ENCODE data around the gene RNU6-1. TPM values are rescaled to one million over a fixed set of nuclear protein-coding genes. Genes with fewer than 3 reads are reported as not detected.

The RNU6-1 gene
- total RNA-seq, 1 experiment from 2014 or later = not detected

- TF ChIP-seq ATF2 (CRISPR knock-in tag; IDR thresholded peaks at IDR 0.05; ENCODE audit: borderline replicate concordance, low read depth) (no peak), SP1 (CRISPR knock-in tag; conservative IDR thresholded peaks at IDR 0.05) (no peak)
Observed at GRCh38 chr15:67869701-67870100, 29.9 kb upstream of the RNU6-1 start (continued).

DNA sequence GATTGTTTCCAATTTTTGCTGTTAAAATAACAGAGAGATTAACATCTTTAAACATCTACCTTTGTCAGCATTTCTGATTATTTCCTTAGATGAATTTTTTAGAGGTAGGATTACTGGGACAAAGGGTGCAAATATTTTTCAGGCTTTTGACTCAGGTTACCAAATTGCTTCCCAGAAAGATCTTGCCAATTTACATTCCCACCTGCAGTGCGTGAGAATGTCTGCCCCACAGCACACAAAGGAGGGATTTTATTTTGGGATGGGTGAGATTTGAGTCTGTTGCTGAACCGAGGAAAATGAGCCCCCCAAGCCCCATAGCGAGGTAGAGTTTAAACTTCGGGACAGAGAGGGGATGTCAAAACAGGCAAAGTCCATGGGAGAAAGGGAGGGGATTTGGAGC is 25.9 kb upstream of the RNU6-1 start:
- no peak overlapping the region for H3K27ac Mint-ChIP-seq
- DNase-seq (ENCODE audit: low spot score) (no peak), ATAC-seq (no peak)
- ChIA-PET POLR2A (no interaction called here), CTCF (interaction anchor here (2.0 kb wide), 1 partner anchor 289 kb away, joined by 8 read pairs; no protein-coding TSS in a partner anchor)
- H3K27me3 Mint-ChIP-seq (ENCODE audit: low read depth) = peaks cover 31% of the 10 kb centered on the region
- peaks cover 15% of the 10 kb centered on the region for H3K4me1 Mint-ChIP-seq
- H3K36me3 Mint-ChIP-seq = peaks cover 9% of the 10 kb centered on the region
- no peak overlapping the region for H3K4me3 Mint-ChIP-seq
- peaks cover 12% of the 10 kb centered on the region for H3K9me3 Mint-ChIP-seq
- TF ChIP-seq NFATC4 (CRISPR knock-in tag; IDR thresholded peaks at IDR 0.05) (no peak), TEAD4 (CRISPR knock-in tag; IDR thresholded peaks at IDR 0.05) (no peak), TEAD1 (CRISPR knock-in tag; IDR thresholded peaks at IDR 0.05) (no peak), PRRX2 (CRISPR knock-in tag; IDR thresholded peaks at IDR 0.05) (no peak), FOXK1 (CRISPR knock-in tag; IDR thresholded peaks at IDR 0.05) (no peak), CTCF (IDR thresholded peaks at IDR 0.05) (no peak), KAT7 (CRISPR knock-in tag; IDR thresholded peaks at IDR 0.05; ENCODE audit: borderline replicate concordance) (no peak), GRHL2 (CRISPR knock-in tag; IDR thresholded peaks at IDR 0.05; ENCODE audit: insufficient replicate concordance, severe bottlenecking) (no peak), RORB (CRISPR knock-in tag; IDR thresholded peaks at IDR 0.05) (no peak), NR1H2 (CRISPR knock-in tag; IDR thresholded peaks at IDR 0.05) (no peak), JUN (CRISPR knock-in tag; IDR thresholded peaks at IDR 0.05) (no peak), GTF2I (CRISPR knock-in tag; conservative IDR thresholded peaks at IDR 0.05) (no peak), MXD4 (CRISPR knock-in tag; IDR thresholded peaks at IDR 0.05; ENCODE audit: borderline replicate concordance) (no peak), GABPB1 (CRISPR knock-in tag; IDR thresholded peaks at IDR 0.05) (no peak), NR3C1 (CRISPR knock-in tag; conservative IDR thresholded peaks at IDR 0.05; ENCODE audit: low read depth) (no peak)
- TF ChIP-seq, protein P1, sequence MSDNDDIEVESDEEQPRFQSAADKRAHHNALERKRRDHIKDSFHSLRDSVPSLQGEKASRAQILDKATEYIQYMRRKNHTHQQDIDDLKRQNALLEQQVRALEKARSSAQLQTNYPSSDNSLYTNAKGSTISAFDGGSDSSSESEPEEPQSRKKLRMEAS (CRISPR knock-in tag; IDR thresholded peaks at IDR 0.05) = no peak
- TF ChIP-seq, protein P2, sequence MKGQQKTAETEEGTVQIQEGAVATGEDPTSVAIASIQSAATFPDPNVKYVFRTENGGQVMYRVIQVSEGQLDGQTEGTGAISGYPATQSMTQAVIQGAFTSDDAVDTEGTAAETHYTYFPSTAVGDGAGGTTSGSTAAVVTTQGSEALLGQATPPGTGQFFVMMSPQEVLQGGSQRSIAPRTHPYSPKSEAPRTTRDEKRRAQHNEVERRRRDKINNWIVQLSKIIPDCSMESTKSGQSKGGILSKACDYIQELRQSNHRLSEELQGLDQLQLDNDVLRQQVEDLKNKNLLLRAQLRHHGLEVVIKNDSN (CRISPR knock-in tag; IDR thresholded peaks at IDR 0.05) = no peak
- TF ChIP-seq, protein P3, sequence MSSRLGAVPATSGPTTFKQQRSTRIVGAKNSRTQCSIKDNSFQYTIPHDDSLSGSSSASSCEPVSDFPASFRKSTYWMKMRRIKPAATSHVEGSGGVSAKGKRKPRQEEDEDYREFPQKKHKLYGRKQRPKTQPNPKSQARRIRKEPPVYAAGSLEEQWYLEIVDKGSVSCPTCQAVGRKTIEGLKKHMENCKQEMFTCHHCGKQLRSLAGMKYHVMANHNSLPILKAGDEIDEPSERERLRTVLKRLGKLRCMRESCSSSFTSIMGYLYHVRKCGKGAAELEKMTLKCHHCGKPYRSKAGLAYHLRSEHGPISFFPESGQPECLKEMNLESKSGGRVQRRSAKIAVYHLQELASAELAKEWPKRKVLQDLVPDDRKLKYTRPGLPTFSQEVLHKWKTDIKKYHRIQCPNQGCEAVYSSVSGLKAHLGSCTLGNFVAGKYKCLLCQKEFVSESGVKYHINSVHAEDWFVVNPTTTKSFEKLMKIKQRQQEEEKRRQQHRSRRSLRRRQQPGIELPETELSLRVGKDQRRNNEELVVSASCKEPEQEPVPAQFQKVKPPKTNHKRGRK (CRISPR knock-in tag; IDR thresholded peaks at IDR 0.05; ENCODE audit: borderline replicate concordance) = no peak

DNA sequence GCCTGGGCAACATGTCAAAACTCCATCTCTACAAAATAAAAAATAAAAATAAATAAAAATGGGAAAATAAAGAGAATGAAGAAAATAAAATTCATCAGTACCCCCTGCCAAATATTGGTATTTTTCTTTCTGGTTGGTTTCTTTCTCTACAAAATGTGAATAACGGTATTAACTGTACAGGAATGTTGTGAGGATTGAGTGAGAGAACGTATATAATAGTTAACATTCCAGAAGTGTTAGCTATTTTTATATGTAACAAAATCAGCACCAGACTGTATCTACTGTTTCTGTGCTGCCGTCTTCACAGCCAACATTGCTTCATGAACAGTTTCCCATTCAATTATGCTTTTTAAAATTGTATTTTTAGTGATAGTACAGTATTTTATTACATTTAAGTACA is 25.5 kb upstream of the RNU6-1 start:
- DNase-seq (ENCODE audit: low spot score) (no peak), ATAC-seq (no peak)
- Mint-ChIP-seq H3K9me3 (peaks cover 10% of the 10 kb centered on the region), H3K36me3 (peaks cover 9% of the 10 kb centered on the region), H3K4me3 (no peak overlapping the region), H3K27me3 (ENCODE audit: low read depth) (peaks cover 28% of the 10 kb centered on the region), H3K4me1 (peaks cover 15% of the 10 kb centered on the region), H3K27ac (no peak overlapping the region)
- POLR2A ChIA-PET = interaction anchor here (0.5 kb wide), 1 partner anchor 11 kb away, joined by 8 read pairs; no protein-coding TSS in a partner anchor
- CTCF ChIA-PET = interaction anchor here (2.0 kb wide), 1 partner anchor 290 kb away, joined by 8 read pairs; no protein-coding TSS in a partner anchor
- no peak for TF ChIP-seq FOXP1 (CRISPR knock-in tag; IDR thresholded peaks at IDR 0.05; ENCODE audit: borderline replicate concordance)
- TF ChIP-seq SOX15 (CRISPR knock-in tag; IDR thresholded peaks at IDR 0.05) = no peak
- TF ChIP-seq, protein P4, sequence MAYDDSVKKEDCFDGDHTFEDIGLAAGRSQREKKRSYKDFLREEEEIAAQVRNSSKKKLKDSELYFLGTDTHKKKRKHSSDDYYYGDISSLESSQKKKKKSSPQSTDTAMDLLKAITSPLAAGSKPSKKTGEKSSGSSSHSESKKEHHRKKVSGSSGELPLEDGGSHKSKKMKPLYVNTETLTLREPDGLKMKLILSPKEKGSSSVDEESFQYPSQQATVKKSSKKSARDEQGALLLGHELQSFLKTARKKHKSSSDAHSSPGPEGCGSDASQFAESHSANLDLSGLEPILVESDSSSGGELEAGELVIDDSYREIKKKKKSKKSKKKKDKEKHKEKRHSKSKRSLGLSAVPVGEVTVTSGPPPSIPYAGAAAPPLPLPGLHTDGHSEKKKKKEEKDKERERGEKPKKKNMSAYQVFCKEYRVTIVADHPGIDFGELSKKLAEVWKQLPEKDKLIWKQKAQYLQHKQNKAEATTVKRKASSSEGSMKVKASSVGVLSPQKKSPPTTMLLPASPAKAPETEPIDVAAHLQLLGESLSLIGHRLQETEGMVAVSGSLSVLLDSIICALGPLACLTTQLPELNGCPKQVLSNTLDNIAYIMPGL (CRISPR knock-in tag; IDR thresholded peaks at IDR 0.05) = no peak
- no peak for TF ChIP-seq NFE2L1 (CRISPR knock-in tag; IDR thresholded peaks at IDR 0.05)
- TF ChIP-seq, protein P5, sequence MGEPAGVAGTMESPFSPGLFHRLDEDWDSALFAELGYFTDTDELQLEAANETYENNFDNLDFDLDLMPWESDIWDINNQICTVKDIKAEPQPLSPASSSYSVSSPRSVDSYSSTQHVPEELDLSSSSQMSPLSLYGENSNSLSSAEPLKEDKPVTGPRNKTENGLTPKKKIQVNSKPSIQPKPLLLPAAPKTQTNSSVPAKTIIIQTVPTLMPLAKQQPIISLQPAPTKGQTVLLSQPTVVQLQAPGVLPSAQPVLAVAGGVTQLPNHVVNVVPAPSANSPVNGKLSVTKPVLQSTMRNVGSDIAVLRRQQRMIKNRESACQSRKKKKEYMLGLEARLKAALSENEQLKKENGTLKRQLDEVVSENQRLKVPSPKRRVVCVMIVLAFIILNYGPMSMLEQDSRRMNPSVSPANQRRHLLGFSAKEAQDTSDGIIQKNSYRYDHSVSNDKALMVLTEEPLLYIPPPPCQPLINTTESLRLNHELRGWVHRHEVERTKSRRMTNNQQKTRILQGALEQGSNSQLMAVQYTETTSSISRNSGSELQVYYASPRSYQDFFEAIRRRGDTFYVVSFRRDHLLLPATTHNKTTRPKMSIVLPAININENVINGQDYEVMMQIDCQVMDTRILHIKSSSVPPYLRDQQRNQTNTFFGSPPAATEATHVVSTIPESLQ (CRISPR knock-in tag; IDR thresholded peaks at IDR 0.05) = no peak
- TF ChIP-seq JUN (CRISPR knock-in tag; IDR thresholded peaks at IDR 0.05) = no peak
- no peak for TF ChIP-seq GRHL2 (CRISPR knock-in tag; IDR thresholded peaks at IDR 0.05; ENCODE audit: insufficient replicate concordance, severe bottlenecking)
